Islet of Langerhans (tissue), 1 donor: ENCODE results near the gene ZNF20.

Experiments
- FAIRE-seq: peaks from one replicate; lab custom pipeline; 2011; peaks lifted over from hg19 to GRCh38; lab: Jason Lieb, UNC

ZNF20 gene

GRCh38 chr19:12139885-12140544 lies at the start of gene ZNF20:
Gene ZNF20 (minus strand): TSS chr19:12140350. CDS start chr19:12140182, 168 bp downstream.
- FAIRE-seq: peak; percentile 81

GRCh38 chr19:12187625-12188024 lies 47.5 kb upstream of the ZNF20 start:
- FAIRE-seq: no peak

GRCh38 chr19:12180377-12180776 lies 40.2 kb upstream of the ZNF20 start:
- FAIRE-seq: no peak

- no peak for FAIRE-seq
Observed at GRCh38 chr19:12166626-12167025, 26.5 kb upstream of the ZNF20 start.

- FAIRE-seq: no peak
Observed at GRCh38 chr19:12163826-12164225, 23.7 kb upstream of the ZNF20 start.

GRCh38 chr19:12162882-12163806 lies 23.0 kb upstream of the ZNF20 start, which contains the start of gene ZNF136:
Gene ZNF136 (plus strand): TSS chr19:12163096. CDS start chr19:12163204, 108 bp downstream.
- no peak for FAIRE-seq

GRCh38 chr19:12162513-12162881 lies 22.3 kb upstream of the ZNF20 start:
- FAIRE-seq: no peak

GRCh38 chr19:12159773-12160414 lies 19.7 kb upstream of the ZNF20 start:
- no peak for FAIRE-seq

GRCh38 chr19:12156223-12157058 lies 16.3 kb upstream of the ZNF20 start, which contains the start of gene ZNF625:
Gene ZNF625 (minus strand): TSS chr19:12156734. CDS start chr19:12156558, 176 bp downstream.
- no peak for FAIRE-seq

GRCh38 chr19:12155324-12155860 lies 15.2 kb upstream of the ZNF20 start:
- FAIRE-seq: no peak

GRCh38 chr19:12145348-12145747 lies 5.2 kb upstream of the ZNF20 start:
- no peak for FAIRE-seq

GRCh38 chr19:12141405-12141736 lies 1.2 kb upstream of the ZNF20 start:
- no peak for FAIRE-seq

- no peak for FAIRE-seq
Observed at GRCh38 chr19:12140545-12141404, 625 bp upstream of the ZNF20 start.

- FAIRE-seq: no peak
Observed at GRCh38 chr19:12139269-12139668, 881 bp downstream of the ZNF20 start.

- FAIRE-seq: no peak
Observed at GRCh38 chr19:12137221-12137940, 2.8 kb downstream of the ZNF20 start.

- no peak for FAIRE-seq
Observed at GRCh38 chr19:12133069-12133468, 7.1 kb downstream of the ZNF20 start.

- FAIRE-seq: peak; percentile 43
Observed at GRCh38 chr19:12126707-12127106, 13.4 kb downstream of the ZNF20 start.

- FAIRE-seq: no peak
Observed at GRCh38 chr19:12117201-12117970, 22.8 kb downstream of the ZNF20 start.

GRCh38 chr19:12113121-12113520 lies 27.0 kb downstream of the ZNF20 start:
- no peak for FAIRE-seq
